ENCODE data around the gene SERP2.

Gene SERP2

DNA sequence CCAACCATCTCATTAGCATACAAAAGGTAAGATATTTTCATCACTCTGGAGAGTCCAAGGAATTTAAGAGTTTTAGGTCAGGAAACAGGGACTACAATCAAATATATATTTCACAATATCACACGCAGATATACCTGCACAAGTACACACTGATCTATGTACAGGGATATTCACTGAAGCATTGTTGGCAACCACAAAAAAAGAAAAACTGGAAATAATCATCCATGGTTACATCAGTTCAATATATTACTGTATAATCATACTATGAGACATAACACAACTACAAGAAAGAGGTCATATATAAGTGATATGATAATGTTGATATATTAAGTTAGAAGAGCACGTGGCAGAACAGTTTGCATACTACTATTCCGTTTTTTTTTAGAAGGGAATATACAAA, 2.2 kb upstream of the SERP2 start:
- H3K9me3 ChIP-seq (ENCODE audit: control insufficient read depth, insufficient read depth, low read depth, low read length): no peaks in the 10 kb centered on the region
- no peak overlapping the region for H3K4me3 ChIP-seq (ENCODE audit: low read depth, low read length)
- ChIA-PET CTCF (no interaction called here), POLR2A (no interaction called here)
- TF ChIP-seq ZNF311 (tag by site-specific recombination; IDR thresholded peaks at IDR 0.05; ENCODE audit: borderline replicate concordance) (no peak), ZNF140 (tag by site-specific recombination; IDR thresholded peaks at IDR 0.05) (no peak), ZNF404 (tag by site-specific recombination; IDR thresholded peaks at IDR 0.05) (no peak), ZNF510 (tag by site-specific recombination; IDR thresholded peaks at IDR 0.05; ENCODE audit: insufficient replicate concordance) (no peak), ZNF555 (tag by site-specific recombination; conservative IDR thresholded peaks at IDR 0.05) (no peak), ZNF211 (tag by site-specific recombination; IDR thresholded peaks at IDR 0.05; ENCODE audit: low read depth) (no peak), ZFP41 (tag by site-specific recombination; IDR thresholded peaks at IDR 0.05; ENCODE audit: borderline replicate concordance) (no peak), ZNF791 (tag by site-specific recombination; IDR thresholded peaks at IDR 0.05) (no peak), BCL11B (tag by site-specific recombination; IDR thresholded peaks at IDR 0.05; ENCODE audit: low read depth) (no peak), ZNF132 (tag by site-specific recombination; IDR thresholded peaks at IDR 0.05; ENCODE audit: borderline replicate concordance) (no peak), MZF1 (tag by site-specific recombination; IDR thresholded peaks at IDR 0.05; ENCODE audit: borderline replicate concordance) (no peak), ZNF133 (tag by site-specific recombination; IDR thresholded peaks at IDR 0.05) (no peak), ZNF701 (tag by site-specific recombination; IDR thresholded peaks at IDR 0.05) (no peak), GLI2 (tag by site-specific recombination; IDR thresholded peaks at IDR 0.05; ENCODE audit: borderline replicate concordance, low read depth) (no peak), ZNF658 (tag by site-specific recombination; IDR thresholded peaks at IDR 0.05) (no peak), KLF10 (tag by site-specific recombination; IDR thresholded peaks at IDR 0.05) (no peak), MEIS1 (CRISPR knock-in tag; IDR thresholded peaks at IDR 0.05; ENCODE audit: borderline replicate concordance) (no peak)
- TF ChIP-seq, protein P1, sequence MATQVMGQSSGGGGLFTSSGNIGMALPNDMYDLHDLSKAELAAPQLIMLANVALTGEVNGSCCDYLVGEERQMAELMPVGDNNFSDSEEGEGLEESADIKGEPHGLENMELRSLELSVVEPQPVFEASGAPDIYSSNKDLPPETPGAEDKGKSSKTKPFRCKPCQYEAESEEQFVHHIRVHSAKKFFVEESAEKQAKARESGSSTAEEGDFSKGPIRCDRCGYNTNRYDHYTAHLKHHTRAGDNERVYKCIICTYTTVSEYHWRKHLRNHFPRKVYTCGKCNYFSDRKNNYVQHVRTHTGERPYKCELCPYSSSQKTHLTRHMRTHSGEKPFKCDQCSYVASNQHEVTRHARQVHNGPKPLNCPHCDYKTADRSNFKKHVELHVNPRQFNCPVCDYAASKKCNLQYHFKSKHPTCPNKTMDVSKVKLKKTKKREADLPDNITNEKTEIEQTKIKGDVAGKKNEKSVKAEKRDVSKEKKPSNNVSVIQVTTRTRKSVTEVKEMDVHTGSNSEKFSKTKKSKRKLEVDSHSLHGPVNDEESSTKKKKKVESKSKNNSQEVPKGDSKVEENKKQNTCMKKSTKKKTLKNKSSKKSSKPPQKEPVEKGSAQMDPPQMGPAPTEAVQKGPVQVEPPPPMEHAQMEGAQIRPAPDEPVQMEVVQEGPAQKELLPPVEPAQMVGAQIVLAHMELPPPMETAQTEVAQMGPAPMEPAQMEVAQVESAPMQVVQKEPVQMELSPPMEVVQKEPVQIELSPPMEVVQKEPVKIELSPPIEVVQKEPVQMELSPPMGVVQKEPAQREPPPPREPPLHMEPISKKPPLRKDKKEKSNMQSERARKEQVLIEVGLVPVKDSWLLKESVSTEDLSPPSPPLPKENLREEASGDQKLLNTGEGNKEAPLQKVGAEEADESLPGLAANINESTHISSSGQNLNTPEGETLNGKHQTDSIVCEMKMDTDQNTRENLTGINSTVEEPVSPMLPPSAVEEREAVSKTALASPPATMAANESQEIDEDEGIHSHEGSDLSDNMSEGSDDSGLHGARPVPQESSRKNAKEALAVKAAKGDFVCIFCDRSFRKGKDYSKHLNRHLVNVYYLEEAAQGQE (tag by site-specific recombination; IDR thresholded peaks at IDR 0.05): no peak
- TF ChIP-seq, protein P2, sequence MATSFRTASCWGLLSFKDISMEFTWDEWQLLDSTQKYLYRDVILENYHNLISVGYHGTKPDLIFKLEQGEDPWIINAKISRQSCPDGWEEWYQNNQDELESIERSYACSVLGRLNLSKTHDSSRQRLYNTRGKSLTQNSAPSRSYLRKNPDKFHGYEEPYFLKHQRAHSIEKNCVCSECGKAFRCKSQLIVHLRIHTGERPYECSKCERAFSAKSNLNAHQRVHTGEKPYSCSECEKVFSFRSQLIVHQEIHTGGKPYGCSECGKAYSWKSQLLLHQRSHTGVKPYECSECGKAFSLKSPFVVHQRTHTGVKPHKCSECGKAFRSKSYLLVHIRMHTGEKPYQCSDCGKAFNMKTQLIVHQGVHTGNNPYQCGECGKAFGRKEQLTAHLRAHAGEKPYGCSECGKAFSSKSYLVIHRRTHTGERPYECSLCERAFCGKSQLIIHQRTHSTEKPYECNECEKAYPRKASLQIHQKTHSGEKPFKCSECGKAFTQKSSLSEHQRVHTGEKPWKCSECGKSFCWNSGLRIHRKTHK (tag by site-specific recombination; IDR thresholded peaks at IDR 0.05): no peak
- TF ChIP-seq, protein P3, sequence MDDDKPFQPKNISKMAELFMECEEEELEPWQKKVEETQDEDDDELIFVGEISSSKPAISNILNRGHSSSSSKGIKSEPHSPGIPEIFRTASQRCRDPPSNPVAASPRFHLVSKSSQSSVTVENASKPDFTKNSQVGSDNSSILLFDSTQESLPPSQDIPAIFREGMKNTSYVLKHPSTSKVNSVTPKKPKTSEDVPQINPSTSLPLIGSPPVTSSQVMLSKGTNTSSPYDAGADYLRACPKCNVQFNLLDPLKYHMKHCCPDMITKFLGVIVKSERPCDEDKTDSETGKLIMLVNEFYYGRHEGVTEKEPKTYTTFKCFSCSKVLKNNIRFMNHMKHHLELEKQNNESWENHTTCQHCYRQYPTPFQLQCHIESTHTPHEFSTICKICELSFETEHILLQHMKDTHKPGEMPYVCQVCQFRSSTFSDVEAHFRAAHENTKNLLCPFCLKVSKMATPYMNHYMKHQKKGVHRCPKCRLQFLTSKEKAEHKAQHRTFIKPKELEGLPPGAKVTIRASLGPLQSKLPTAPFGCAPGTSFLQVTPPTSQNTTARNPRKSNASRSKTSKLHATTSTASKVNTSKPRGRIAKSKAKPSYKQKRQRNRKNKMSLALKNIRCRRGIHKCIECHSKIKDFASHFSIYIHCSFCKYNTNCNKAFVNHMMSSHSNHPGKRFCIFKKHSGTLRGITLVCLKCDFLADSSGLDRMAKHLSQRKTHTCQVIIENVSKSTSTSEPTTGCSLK (tag by site-specific recombination; IDR thresholded peaks at IDR 0.05): no peak
- H3K36me3 ChIP-seq (ENCODE audit: control insufficient read depth in 2 of 2, insufficient read depth in 1 of 2, low read length in 2 of 2): no peaks in the 10 kb centered on the region
- H3K27ac ChIP-seq (ENCODE audit: extremely low read depth, low read depth, low read length): no peak overlapping the region
- H3K4me1 ChIP-seq (ENCODE audit: control insufficient read depth, insufficient read depth, low read length): peaks cover 2% of the 10 kb centered on the region

All from HEK293 (cell line).